ENCODE results near the gene SCARB1. TPM values are rescaled to one million over a fixed set of nuclear protein-coding genes. Genes with fewer than 3 reads are reported as not detected.

Gene SCARB1
- total RNA-seq, 1 experiment from 2014 or later = 31.3 TPM

- no peak overlapping the region for H3K4ac ChIP-seq (ENCODE audit: low read depth, low read length)
- no peak overlapping the region for H4K8ac ChIP-seq (replicated peaks; ENCODE audit: insufficient read length, low read depth, low read length)
- H3K27ac ChIP-seq (ENCODE audit: insufficient read length, low read depth, low read length) = no peak overlapping the region
- no peak overlapping the region for H3K4me2 ChIP-seq (ENCODE audit: insufficient read depth, insufficient read length, low read length)
- H2AK5ac ChIP-seq (ENCODE audit: insufficient read length, low read length) = no peak overlapping the region
- no peaks in the 10 kb centered on the region for H4K20me1 ChIP-seq (ENCODE audit: control insufficient read depth, insufficient read depth, insufficient read length)
- H3K79me2 ChIP-seq (ENCODE audit: insufficient read depth, low read length) = no peaks in the 10 kb centered on the region
- H3K79me1 ChIP-seq (ENCODE audit: insufficient read depth, low read depth, low read length, poor library complexity, severe bottlenecking) = no peaks in the 10 kb centered on the region
- H2BK120ac ChIP-seq (ENCODE audit: low read depth, low read length, poor library complexity, severe bottlenecking) = no peak overlapping the region
- Mint-ChIP-seq H3K4me3 (no peak overlapping the region), H3K36me3 (ENCODE audit: insufficient read depth in 1 of 3, low read depth in 3 of 3) (peaks cover 3 to 6% (median 4%) of the 10 kb centered on the region in 3 experiments; a peak in 5 of 7 replicates), H3K4me1 (peaks cover 16 to 18% of the 10 kb centered on the region in 2 experiments), H3K27me3 (ENCODE audit: low read depth) (no peaks in the 10 kb centered on the region; the same call in none of the 2 replicates), H3K27ac (peak overlapping the region in 1 of 3 experiments; percentile 18; a peak in 1 of 7 replicates), H3K9me3 (no peaks in the 10 kb centered on the region)
- H3K14ac ChIP-seq (ENCODE audit: insufficient read depth, low read length) = no peak overlapping the region; the same call in 1 of the 2 replicates
- no peak for DNase-seq
- no peak overlapping the region for H3T11ph ChIP-seq (ENCODE audit: low read length)
- H3K23ac ChIP-seq (ENCODE audit: insufficient read length, low read depth, low read length) = no peak overlapping the region
- H2BK12ac ChIP-seq (ENCODE audit: insufficient read length, low read depth, low read length) = no peak overlapping the region
- no peak overlapping the region for H2BK15ac ChIP-seq (ENCODE audit: low read depth, low read length)
- H3K56ac ChIP-seq (ENCODE audit: insufficient read length, low read depth, low read length) = no peak overlapping the region
- no peaks in the 10 kb centered on the region for H3K27me3 ChIP-seq (ENCODE audit: insufficient read depth, low read length)
- no peak overlapping the region for H3K18ac ChIP-seq (ENCODE audit: insufficient read length, low read depth, low read length)
- no peak overlapping the region for H4K91ac ChIP-seq (ENCODE audit: insufficient read length, low read depth, low read length)
- H3K4me1 ChIP-seq (ENCODE audit: insufficient read depth, low read length) = no peaks in the 10 kb centered on the region
- no peaks in the 10 kb centered on the region for H3K23me2 ChIP-seq (ENCODE audit: insufficient read length, low read depth, low read length, poor library complexity, severe bottlenecking)
- H3K9me3 ChIP-seq (ENCODE audit: control insufficient read depth, low read depth, low read length) = no peaks in the 10 kb centered on the region
- H2BK20ac ChIP-seq (ENCODE audit: low read depth, low read length, poor library complexity, severe bottlenecking) = no peak overlapping the region
- no peak for TF ChIP-seq CTCF (conservative IDR thresholded peaks at IDR 0.05)
- no peak overlapping the region for H4K5ac ChIP-seq (ENCODE audit: insufficient read length, low read depth, low read length)
- no peak overlapping the region for H2AFZ ChIP-seq (ENCODE audit: low read length)
- WGBS (ENCODE audit: extremely low coverage, insufficient read length, low lambda C conversion rate) = no CpG with 5 or more reads among the region's 12 CpGs
- no peak overlapping the region for H3K9ac ChIP-seq (ENCODE audit: extremely low read depth, insufficient read length, low read length)
- H2BK5ac ChIP-seq (ENCODE audit: insufficient read length, low read length) = no peak overlapping the region
Measured at GRCh38 chr12:124778411-124778810, 85.3 kb downstream of the SCARB1 start.
